Stimulated activated CD4-positive, alpha-beta T cell treated with anti-CD3 and anti-CD28 coated beads, TNF-alpha, amount 100 ng/mL, for 4 hours (primary cell): ENCODE data around the gene PRLR.
A peak's percentile ranks its signal among the peaks of the same experiment; 100 is the strongest.

Source experiments
- DNase-seq, 3 experiments: peaks; one replicate each; pipeline ENCODE4 v3.0.0-alpha.2; 2020; ENCODE audit warnings: low read depth in 3 of 3

PRLR gene

DNA sequence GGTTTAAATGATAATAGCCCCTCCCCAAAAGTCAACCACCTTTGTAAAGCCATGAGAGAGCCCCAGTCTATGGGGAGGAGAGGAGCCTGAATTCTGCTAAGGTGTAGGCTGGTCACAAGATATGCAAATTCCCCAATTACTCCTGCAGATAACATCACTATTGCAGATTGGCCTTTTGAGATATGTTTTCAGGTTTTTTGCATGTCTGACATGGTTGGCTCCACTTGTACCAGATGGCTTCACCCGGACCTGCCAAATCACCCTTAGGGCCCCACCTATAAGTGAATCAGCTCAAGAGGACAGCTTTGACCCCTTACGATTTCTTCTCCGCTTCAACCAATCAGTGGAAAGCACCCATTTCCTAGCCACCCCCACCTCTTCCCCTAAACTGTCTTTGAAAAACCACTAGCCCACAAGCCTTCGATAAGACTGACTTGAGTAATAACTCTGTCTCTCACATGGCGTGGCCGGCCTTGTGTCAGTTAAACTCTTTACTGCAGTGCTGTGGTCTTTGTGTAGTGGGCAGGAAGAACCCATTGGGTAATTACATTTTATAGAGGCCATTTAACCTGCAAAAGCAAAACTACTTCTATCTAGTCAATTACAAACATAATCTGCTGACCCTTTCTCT lies 69.7 kb downstream of the PRLR start:
- no peak for DNase-seq

DNA sequence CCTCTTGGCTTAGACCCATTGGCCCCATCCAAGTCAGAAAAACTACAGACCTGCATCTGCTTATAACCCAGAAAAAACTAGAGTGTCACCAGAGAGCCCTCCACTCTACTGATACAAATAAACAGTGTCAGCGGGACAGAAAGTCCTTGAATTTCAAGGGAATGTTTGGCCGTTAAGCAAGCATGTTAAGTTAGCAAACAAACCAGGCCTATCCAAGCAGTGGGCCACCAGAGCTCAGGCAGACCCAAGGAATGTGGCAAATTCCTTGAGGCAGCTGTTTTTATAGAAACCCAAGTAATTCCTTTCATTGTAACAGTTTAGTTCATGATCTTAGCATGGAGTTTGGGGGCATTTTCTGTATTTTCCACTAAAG lies 70.9 kb downstream of the PRLR start:
- DNase-seq: no peak

DNA sequence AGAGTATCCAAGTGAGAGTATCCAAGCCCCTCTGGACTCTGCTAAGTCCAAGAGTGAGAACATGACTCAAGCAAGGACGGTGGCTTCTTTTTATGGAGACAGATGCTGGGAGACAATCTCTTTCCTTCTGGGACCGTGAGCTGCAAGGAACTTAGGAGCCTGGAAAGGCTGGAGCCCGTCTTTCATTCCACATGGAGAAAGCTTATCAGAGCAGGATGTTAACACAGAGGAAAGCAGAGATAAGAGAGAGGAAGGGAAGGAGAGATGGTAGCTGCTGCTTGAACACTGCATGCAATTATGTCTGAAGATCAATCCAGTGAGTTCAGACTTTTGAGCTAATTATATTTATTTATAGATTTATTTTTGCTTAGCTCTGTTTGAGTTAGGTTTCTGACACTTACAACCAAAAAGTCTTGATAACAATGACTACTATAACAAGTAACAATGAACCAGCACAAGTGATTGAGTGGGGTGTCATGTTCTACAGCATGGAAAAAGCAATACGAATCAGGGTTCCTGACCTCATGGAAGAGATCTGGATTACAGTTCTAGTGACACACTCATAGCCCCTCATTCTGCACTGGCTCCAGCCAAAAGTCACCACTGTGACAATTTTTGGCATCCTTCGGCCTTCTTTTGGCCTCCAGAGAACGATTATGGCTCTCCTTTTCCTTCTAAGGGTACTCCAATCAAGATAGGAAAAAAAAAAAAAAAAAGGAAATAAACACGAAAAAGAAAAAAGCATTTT lies 71.5 kb downstream of the PRLR start:
- no peak for DNase-seq

DNA sequence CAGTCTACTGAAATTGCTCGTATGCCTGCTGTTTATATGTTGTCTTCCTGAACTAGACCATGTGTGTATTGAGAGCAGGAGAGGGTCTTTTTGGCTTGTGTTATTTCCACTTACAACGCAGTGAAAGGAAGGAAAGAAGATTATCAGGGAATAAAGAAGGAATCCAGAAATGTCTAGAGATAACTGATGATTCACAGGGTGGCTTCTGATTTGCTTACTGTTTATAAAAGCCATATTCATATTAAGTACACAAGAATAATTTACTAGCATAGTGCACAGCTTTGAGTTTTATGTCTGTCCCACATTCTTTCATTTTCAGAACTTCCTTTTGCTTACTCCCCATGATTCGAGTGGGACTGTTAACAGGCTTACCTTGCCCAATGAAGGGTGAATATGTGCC lies 72.1 kb downstream of the PRLR start:
- DNase-seq: no peak

DNA sequence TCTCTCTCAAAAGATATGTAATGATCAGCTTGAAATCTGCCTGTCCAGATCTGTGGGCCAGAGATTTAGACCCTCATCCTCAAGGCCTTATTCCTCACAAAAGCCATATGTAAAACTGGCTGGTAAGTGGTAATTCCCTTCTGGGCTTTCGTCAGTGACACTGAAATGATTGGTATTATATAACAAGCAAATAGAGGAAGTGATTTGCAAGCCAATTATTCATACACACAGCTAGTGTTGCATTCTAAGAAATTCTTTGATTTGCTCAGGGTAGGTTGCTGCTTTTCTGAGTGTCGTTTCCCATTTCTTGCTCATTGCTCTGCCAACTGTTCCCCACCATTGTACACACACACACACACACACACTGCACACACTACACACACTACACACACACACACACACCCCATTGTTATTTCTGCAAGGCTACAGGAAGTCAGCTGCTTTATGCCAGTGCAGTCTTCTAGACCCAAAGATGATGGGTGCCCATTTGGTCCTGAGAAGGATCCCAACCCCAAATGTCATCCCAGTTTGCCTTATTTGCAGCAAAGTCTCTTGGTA lies 76.8 kb downstream of the PRLR start:
- no peak for DNase-seq

DNA sequence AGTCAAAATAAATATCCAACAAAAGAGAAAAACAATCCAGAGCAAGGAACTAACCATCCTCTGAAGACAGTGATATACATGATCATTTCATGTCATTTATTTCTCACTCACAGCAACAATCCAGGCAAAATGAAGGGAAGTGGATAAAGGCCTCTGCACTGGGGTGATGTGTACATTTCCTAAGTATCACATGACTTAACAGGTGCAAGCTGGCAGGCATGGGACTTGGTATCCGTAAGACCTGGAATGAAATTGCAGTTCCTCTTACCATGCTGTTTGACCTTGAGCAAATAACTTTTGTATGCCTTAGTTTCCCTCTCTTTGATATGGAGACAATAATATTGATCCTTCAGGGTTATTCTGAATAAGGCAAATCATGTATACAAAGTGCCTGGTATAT lies 77.6 kb downstream of the PRLR start:
- DNase-seq: no peak

DNA sequence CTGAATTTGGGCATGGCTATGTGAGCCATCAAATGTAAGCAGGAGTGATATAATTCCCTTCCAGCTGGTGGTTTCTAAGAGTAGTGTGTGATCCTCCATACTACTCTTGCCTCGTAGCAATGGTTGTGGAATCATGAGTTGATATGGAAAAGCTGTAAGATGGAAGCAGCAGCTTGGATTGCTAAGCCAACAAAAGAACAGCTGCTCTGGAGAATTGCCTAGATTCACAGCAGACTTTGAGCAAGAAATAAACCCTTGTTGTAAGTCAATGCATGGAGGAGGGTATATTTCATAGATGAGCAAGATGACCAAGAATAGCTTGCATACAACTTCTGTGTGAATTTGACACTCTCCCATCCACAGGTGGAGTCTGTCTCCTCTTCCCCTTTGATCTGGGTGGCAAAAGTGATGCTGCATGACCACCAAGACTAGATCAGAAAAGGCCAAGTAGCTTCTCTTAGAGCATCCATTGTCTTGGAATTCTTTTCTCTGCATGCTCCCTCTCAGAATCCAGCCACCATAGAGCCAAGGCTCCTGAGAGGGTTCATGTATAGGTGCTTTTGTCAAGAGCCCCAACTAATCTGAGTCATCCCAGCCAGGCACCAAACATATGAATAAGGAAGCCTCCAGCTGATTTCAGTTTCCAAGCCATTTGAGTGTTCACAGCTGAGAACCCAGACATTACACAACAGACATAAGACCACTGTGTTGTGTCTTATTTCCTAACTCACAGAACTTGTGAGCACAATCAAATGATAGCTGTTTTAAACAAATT lies 79.0 kb downstream of the PRLR start:
- DNase-seq: no peak

DNA sequence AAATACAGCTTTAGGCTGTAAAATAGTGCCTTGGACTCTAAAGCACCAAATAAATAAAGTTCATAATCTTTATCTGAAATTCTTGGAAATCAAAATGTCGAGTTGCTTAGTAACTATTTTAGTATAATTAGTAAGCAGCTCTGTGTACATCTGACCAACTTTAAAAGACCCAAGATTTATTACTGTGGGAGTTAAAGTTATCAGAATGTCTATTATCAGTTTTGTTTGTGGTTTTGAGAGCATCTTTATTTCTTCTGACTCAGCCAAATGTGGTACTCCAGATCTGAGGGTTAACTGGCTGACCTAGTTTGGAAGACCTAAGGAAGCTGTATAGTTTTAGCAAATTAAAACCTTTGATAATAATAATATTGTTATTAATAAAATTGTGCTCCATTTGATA lies 81.2 kb downstream of the PRLR start:
- DNase-seq: no peak

DNA sequence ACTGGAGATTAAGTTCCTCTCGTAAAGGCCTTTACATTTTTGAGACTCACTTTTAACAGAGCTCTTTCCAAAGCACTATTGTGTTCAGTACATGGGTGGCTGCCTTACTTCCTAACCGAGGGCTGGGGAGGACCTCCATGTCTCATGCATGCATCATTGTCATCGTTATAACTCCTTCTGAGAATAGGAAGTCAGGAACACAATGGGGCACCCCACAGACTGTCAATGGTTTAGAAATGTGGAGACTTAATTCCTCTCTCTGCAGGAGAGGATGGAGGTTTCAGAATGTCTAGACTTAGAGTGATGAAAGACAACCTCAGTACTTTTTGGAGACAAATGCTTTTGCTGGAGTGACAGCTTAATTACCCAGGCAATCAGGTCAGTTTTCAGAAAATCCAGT lies 83.9 kb downstream of the PRLR start:
- no peak for DNase-seq

DNA sequence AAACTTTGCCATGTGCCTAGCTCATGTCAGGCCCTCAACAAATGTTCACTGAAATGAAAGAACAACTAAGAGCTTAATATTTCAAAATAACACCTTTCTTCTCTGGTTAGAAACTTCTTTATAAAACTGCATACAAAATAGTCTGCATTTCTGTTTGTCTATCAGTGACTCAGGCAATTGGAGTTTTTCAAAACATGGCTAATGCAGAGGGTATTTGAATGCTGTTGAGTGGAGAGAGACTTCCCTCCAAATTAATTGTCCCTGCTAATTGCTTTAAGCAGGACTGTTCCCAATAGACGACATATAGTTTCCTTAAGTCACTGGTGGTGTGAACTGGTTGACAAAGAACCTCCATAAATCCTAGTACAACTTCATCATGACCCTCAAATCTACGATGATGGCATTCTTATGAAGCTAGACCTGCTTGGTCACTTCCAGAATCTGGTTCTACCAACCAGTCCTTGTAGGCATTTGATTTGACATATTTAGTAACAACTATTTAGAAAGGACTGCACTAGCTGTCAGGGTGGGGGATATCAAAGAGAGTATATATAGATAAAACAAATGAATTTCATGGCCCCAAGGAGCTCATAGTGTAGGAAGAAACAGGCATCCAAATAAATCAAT lies 84.5 kb downstream of the PRLR start:
- no peak for DNase-seq

DNA sequence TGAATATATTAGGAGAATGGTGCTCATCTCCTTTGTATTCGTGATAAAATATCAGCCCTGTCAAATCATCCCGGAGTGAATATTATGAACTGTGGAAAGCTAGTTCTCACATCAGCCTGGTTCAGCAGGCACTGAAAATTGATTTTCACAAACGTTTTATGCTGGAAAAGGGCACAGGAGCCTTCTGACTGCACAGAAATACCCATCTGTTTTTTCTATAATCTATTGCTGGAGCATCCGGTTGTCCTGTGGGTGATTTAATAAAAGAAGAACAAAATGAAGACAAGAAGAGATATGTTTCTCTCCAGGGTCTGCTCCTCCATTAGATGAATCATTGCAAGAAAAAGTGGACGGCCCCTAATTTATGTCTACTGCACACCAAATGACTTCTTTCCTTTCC lies 85.3 kb downstream of the PRLR start:
- DNase-seq: no peak

DNA sequence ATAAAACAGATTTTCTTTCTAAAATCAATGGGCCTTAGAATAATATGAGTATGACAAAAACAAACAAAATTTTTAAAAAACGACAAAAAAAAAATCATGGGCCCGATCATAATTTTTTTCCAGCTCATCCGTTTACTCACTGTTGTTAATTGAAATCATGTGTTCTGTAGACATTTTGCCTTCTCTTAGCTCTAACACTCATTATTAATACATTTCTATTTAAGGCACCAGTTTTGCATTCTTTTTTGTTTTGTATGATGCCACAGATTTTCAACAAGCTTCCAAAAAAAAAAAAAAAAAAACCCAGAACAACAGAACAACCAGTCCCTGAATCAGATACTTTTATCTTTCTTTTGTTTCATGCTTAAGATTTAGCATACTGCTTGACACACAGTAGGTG lies 86.4 kb downstream of the PRLR start:
- DNase-seq: no peak

DNA sequence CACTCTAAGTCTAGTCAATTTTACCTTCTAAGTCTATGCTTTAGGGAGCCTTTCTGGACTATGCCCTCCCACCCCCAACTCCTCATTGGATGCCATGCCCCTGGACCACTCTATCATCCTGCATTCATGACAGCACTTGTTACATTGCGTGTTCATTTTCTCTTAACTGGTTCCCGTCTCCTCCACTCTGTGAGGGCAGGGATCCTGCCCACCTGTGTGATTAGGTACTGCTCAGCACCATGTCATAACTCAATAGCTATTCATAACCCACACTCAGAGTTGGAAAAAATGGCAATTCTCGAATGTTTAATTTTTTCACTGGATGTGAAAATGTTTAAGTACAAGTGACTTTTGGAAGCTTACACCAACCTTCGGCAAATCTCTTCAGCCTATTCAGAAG lies 88.5 kb downstream of the PRLR start:
- no peak for DNase-seq

DNA sequence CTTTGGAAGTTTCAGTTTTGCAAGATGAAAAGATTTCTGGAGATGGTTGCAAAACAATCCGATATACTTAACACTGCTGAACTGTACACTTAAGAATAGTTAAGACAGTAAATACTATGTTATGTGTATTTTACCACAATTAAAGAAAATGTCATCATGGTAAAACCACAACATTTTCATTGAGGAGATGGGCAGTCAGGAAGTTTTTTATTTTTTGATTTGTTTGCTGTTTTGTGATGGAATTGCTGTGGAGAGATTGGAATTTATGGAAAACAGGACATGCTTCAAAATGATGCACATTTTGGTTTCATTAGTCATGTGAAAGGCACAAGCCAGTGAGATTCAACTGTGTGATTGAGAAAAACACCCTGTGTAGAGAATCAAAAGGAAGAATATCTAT lies 92.1 kb downstream of the PRLR start:
- no peak for DNase-seq

DNA sequence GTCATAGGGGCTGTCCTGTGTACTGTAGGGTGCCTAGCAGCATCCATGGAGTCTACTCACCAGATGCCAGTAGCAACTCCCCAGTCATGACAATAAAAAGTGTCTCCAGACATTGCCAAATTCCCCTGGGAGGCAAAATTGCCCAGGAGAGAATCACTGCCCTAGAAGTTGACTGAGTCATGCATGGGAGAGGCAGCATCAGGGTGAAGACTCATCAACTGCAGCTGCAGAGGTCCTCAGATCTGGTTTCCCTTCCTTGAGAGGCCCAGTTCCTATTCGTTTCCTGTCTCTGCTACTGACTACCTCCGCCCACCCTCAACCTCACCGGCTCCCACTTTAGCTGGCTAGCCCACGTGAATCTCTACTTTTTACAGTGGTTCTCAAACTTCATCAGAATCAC lies 93.9 kb downstream of the PRLR start:
- no peak for DNase-seq

DNA sequence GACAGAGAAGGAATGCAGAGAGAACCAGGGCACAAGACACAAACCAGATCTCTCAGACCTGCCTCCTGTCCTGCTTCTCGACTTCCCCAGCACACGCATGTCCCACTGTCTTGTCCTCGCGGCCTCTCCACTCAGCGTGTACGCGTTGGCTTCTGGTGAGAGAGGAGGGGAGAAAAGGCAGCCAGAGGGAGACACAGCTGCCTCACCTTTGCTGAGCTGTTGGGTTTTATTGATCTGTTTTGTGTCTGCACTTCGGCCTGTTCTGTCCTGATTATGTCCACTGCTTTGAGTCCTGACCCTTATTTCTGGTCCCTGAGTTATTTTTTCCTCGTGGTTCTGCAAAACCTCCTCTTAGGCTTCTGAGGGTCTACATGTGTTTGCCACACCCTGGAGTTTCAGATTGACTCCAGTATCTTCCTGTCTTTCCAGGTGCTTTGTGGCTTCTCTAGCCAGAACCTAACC lies 95.0 kb downstream of the PRLR start:
- DNase-seq: no peak

DNA sequence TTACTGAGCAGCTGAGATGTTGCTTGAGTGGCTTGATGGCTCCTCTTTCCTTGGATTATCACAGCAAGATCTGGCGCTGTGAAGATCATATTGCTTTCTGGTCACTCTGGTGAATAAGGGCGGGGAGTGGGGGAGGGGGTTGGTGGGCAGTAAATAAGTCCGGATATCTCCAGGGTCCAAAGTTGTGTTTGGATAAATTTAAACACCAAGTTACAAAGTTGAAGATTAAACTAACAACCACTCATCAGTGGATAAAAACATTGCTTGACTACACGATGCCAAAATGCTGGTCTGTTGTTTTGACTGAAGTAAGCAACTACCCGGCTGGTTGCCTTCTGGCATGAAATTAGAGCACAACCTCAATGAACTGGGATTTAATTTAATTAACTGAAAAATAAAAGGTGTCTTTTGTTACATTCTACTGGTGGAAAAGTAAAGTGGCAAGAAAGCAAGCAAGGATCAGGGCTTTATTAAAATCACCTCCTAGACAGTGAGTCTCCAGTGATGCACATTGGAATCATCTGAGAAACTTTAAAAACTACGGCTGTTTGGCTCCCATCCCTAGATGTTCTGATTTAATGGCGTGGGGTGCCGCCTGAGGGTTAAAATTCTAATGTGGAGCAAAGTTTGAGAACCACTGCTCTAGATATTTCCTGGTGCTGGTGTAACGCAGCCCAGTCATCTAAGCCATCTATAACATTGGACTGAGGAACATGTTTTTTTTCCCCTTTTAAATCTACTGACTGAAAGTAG lies 95.8 kb downstream of the PRLR start:
- DNase-seq: no peak

DNA sequence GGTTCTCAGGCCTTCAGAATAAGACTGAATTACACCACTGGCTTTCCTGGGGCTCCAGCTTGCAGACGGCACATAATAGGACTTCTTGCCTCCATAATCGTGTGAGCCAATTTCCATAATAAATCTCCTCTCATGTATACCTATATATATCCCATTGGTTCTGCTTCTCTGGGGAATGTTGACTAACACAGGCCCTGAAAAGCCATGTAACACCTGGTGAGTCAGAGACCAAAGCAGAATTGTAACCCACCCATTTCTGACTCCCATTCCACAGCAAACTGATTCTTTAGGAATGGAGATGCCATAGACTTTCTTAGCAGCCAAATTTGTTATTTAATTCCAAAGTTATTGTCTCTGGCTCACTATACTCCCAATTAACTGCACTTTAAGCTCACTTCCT lies 97.1 kb downstream of the PRLR start:
- DNase-seq: no peak

DNA sequence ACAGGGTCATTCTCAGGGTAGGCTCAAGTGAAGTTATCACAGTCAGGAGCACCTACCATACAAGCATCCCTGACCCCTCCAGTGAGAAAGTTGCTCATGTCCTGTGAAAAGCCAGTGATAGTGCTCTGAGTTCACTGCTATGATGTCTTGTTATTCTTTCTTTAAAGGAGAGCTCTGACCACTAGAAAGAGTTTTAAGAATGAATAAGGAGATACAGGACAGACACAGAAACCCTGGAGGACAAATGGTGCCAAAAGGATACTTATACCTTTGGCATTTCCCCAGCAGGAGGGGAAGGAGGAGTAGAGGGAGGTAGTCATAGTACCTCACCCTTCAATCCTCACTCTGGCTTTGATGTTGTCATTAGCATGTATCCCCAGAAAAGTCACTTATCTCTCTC lies 98.6 kb downstream of the PRLR start:
- no peak for DNase-seq

DNA sequence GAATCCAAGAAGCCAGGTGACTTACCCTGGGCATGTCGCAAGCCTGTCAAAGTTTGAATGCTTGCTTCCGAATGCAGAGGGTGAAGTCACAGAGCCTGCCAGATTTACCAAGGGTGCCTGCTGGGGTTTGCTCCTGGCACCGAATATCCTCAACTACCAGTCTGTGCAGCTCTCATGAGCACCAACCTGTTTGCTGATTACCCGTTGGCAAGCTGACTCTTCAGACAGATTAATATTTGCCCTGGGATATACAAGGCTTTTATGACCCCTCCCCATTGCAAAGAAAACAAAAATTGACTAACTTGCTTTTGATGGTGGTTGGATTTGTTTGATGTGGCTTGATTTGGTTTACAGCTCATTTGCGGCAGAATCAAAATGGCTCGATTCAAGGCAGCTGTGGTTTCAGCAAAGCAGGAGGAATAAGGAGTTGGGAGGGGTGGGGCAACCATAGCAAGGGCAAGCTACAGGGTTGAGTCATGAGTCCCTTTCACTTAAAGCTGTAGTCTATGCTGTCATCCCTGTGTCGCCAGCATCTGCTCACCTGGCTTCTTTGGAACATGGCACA lies 100.3 kb downstream of the PRLR start:
- peak in 1 of 3 experiments; percentile 17 for DNase-seq

DNA sequence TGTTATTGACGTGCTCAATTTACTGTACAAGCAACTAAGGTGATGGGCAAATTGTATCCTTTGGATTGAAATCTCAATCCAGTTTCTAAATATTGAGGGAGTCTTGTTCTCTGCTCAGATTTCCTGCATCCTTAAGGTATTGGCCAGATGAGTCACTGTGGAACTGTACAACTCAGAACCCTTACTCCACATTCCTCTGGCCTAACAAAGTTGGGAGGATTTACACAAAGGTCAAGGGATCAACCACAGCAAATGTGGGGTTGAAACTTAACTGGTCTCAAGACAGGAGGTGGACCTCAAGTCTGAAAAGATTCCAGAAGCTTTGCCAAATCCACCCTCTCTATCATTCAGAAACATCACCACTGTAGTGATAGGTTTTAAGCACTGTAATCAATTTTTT lies 101.0 kb downstream of the PRLR start:
- DNase-seq: no peak
